IPS-18c (cell line): Measurements from ENCODE around the gene IKZF2.
"Not testable (repeated sequence)": the region's sequence is repeated elsewhere in the genome, so short reads cannot be mapped to it uniquely, and the experiment has no call there.

Experiments
- H3K4me3 ChIP-seq: 2 replicates; pipeline ENCODE4 v1.7.0; 2013; ENCODE audit warnings: low read depth, mild to moderate bottlenecking, low read length, moderate library complexity; ENCODE audit not compliant: insufficient read depth
- H3K9me3 ChIP-seq: one replicate; pipeline ENCODE4 v1.6.1; 2013; ENCODE audit warnings: mild to moderate bottlenecking, low read length, moderate library complexity; ENCODE audit not compliant: control insufficient read depth, insufficient read depth

Gene IKZF2

GRCh38 chr2:213021971-213022899, 129.2 kb downstream of the IKZF2 start:
- no peak overlapping the region for H3K4me3 ChIP-seq
- H3K9me3 ChIP-seq: no peaks in the 10 kb centered on the region

- not testable (repeated sequence) for H3K4me3 ChIP-seq, H3K9me3 ChIP-seq
Observed at GRCh38 chr2:213020913-213021312, 130.5 kb downstream of the IKZF2 start.

GRCh38 chr2:213020268-213020667, 131.1 kb downstream of the IKZF2 start:
- Histone ChIP-seq H3K9me3 (no peaks in the 10 kb centered on the region), H3K4me3 (no peak overlapping the region)

GRCh38 chr2:213019368-213019767, 132.0 kb downstream of the IKZF2 start:
- no peak overlapping the region for H3K4me3 ChIP-seq

GRCh38 chr2:213018340-213018901, 133.0 kb downstream of the IKZF2 start:
- Histone ChIP-seq H3K4me3 (no peak overlapping the region), H3K9me3 (no peaks in the 10 kb centered on the region)

More at GRCh38 chr2:213019368-213019767, 132.0 kb downstream of the IKZF2 start:
- H3K9me3 ChIP-seq: no peaks in the 10 kb centered on the region

- H3K4me3 ChIP-seq: no peak overlapping the region
- H3K9me3 ChIP-seq: no peaks in the 10 kb centered on the region
Observed at GRCh38 chr2:213017404-213017803, 134.0 kb downstream of the IKZF2 start.

GRCh38 chr2:213016984-213017351, 134.4 kb downstream of the IKZF2 start:
- H3K4me3 ChIP-seq: no peak overlapping the region
- H3K9me3 ChIP-seq: no peaks in the 10 kb centered on the region

GRCh38 chr2:213016166-213016983, 135.0 kb downstream of the IKZF2 start:
- no peak overlapping the region for H3K4me3 ChIP-seq
- no peaks in the 10 kb centered on the region for H3K9me3 ChIP-seq

- Histone ChIP-seq H3K9me3 (no peaks in the 10 kb centered on the region), H3K4me3 (no peak overlapping the region)
Observed at GRCh38 chr2:213015387-213016165, 135.8 kb downstream of the IKZF2 start.

GRCh38 chr2:213013979-213014378, 137.4 kb downstream of the IKZF2 start:
- H3K4me3 ChIP-seq: no peak overlapping the region
- no peaks in the 10 kb centered on the region for H3K9me3 ChIP-seq

GRCh38 chr2:213011505-213011904, 139.9 kb downstream of the IKZF2 start:
- no peaks in the 10 kb centered on the region for H3K9me3 ChIP-seq
- H3K4me3 ChIP-seq: no peak overlapping the region

GRCh38 chr2:213010106-213010779, 141.2 kb downstream of the IKZF2 start:
- H3K4me3 ChIP-seq: no peak overlapping the region
- no peaks in the 10 kb centered on the region for H3K9me3 ChIP-seq

- H3K9me3 ChIP-seq: no peaks in the 10 kb centered on the region
- no peak overlapping the region for H3K4me3 ChIP-seq
Observed at GRCh38 chr2:213007290-213007838, 144.0 kb downstream of the IKZF2 start.

- Histone ChIP-seq H3K4me3 (no peak overlapping the region), H3K9me3 (no peaks in the 10 kb centered on the region)
Observed at GRCh38 chr2:213004197-213004821, 147.1 kb downstream of the IKZF2 start.

GRCh38 chr2:213002383-213002782, 149.0 kb downstream of the IKZF2 start:
- H3K4me3 ChIP-seq: no peak overlapping the region
- no peaks in the 10 kb centered on the region for H3K9me3 ChIP-seq

GRCh38 chr2:213001297-213001910, 150.0 kb downstream of the IKZF2 start:
- Histone ChIP-seq H3K9me3 (no peaks in the 10 kb centered on the region), H3K4me3 (no peak overlapping the region)
